GM19193 (cell line): ENCODE measurements around the gene MYBPH.

Source experiments
- POLR2A ChIP-seq: IDR thresholded peaks from 4 replicates; pipeline ENCODE4 v1.6.1; 2011; ENCODE audit not compliant: insufficient read depth, insufficient read length; ENCODE audit errors: extremely low read depth

MYBPH gene

GRCh38 chr1:203163891-203164635 is 11.6 kb downstream of the MYBPH start:
- no peak for TF ChIP-seq POLR2A

GRCh38 chr1:203162403-203162802 is 13.2 kb downstream of the MYBPH start:
- no peak for TF ChIP-seq POLR2A

GRCh38 chr1:203161703-203162102 is 13.9 kb downstream of the MYBPH start:
- TF ChIP-seq POLR2A: no peak

- TF ChIP-seq POLR2A: no peak
Measured at GRCh38 chr1:203161175-203161574, 14.5 kb downstream of the MYBPH start.

- TF ChIP-seq POLR2A: no peak
Measured at GRCh38 chr1:203159844-203160243, 15.8 kb downstream of the MYBPH start.

- TF ChIP-seq POLR2A: no peak
Measured at GRCh38 chr1:203158960-203159665, 16.5 kb downstream of the MYBPH start.

GRCh38 chr1:203158423-203158822 is 17.2 kb downstream of the MYBPH start:
- TF ChIP-seq POLR2A: no peak

- TF ChIP-seq POLR2A: no peak
Measured at GRCh38 chr1:203156280-203156679, 19.3 kb downstream of the MYBPH start.

- TF ChIP-seq POLR2A: no peak
Measured at GRCh38 chr1:203153989-203154821, 21.4 kb downstream of the MYBPH start.

- TF ChIP-seq POLR2A: no peak
Measured at GRCh38 chr1:203153051-203153988, 22.3 kb downstream of the MYBPH start.

- TF ChIP-seq POLR2A: no peak
Measured at GRCh38 chr1:203152158-203153034, 23.2 kb downstream of the MYBPH start.

GRCh38 chr1:203151362-203152157 is 24.1 kb downstream of the MYBPH start:
- TF ChIP-seq POLR2A: no peak
